ENCODE results near the gene TCHHL1. TPM values are rescaled to one million over a fixed set of nuclear protein-coding genes. Genes with fewer than 3 reads are reported as not detected.

The TCHHL1 gene
- total and polyA plus RNA-seq, 10 of the 15 experiments (the other 5 are each of a cell fraction or from before 2014, with no cell fraction given) = not detected

DNA sequence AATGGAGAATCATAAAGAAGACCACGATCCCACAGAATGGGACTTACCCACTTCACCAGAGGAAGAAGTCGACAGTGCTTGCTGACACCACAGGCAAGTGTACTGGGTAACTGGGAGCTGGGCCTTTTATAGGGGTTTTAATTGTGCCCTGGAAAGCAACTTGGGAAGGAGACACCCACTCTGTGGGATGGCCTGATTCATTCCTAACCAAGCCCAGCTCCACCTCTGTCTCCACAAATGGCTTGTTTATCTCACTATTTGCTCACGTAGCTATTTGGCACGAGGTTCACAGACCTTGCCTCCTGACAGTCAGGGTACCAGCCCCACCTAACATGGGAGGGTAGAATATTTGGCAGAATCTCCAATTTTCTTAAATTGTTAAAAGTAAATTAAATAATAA, 26.5 kb upstream of the TCHHL1 start, which contains the start of gene TCHH:
TSS of gene TCHH (minus strand) at position 101 of the 400 bp plus-strand sequence. CDS start 1,364 bp downstream, outside the sequence.
- Histone ChIP-seq H3K4me2 (ENCODE audit: control insufficient read depth, insufficient read depth) (no peak within 1 kb of the TSS), H4K20me1 (ENCODE audit: control insufficient read depth, insufficient read depth) (no peaks in the 10 kb centered on the region; the same call in 1 of the 2 replicates), H3K9ac (ENCODE audit: control insufficient read depth, insufficient read depth, low read length) (no peak within 1 kb of the TSS), H3K4me3 (no peak within 1 kb of the TSS), H3K27ac (ENCODE audit: control insufficient read depth, insufficient read depth) (no peak within 1 kb of the TSS), H3K9me3 (replicated peaks; ENCODE audit: control insufficient read depth, insufficient read depth, low read length) (no peaks in the 10 kb centered on the region; the same call in 2 of the 3 replicates), H3K27me3 (replicated peaks in 1 of 2; ENCODE audit: control insufficient read depth in 2 of 2, insufficient read depth in 2 of 2, low read length in 1 of 2) (peaks cover 11 to 31% of the 10 kb centered on the region in 2 experiments), H3K4me1 (ENCODE audit: control insufficient read depth, insufficient read depth, low read length) (peaks cover 5% of the 10 kb centered on the region), H3K36me3 (ENCODE audit: control insufficient read depth in 2 of 2, insufficient read depth in 2 of 2, low read length in 1 of 2) (no peaks in the 10 kb centered on the region), H2AFZ (ENCODE audit: control insufficient read depth, low read depth, low read length) (no peak within 1 kb of the TSS), H3K79me2 (ENCODE audit: control insufficient read depth, insufficient read depth, low read length) (no peaks in the 10 kb centered on the region)
- ChIA-PET RAD21 (ENCODE audit: unreplicated experiment) (no interaction called here), CTCF (no interaction called here), POLR2A (no interaction called here), SMC1A (ENCODE audit: uncharacterized antibody, unreplicated experiment) (no interaction called here)
- BruUV-seq (replicated peaks) = no TSS peak
- DNase-seq (ENCODE audit: low read depth, low spot score) (no peak), FAIRE-seq (no peak), ATAC-seq (no peak)
- intact Hi-C loops (cut with micrococcal nuclease; ENCODE audit: unreplicated experiment) (no loop called here), in situ Hi-C loops (cut with MboI) (no loop called here)
- 13% methylated on average over 4 of the region's 4 CpGs for WGBS (ENCODE audit: insufficient coverage, insufficient replicate concordance, low lambda C conversion rate, missing lambda C conversion rate)
- TF ChIP-seq PML (IDR thresholded peaks at IDR 0.05; ENCODE audit: low read length) (no peak), CREM (IDR thresholded peaks at IDR 0.05; ENCODE audit: low read depth) (no peak), JUNB (IDR thresholded peaks at IDR 0.05) (no peak), MEF2A (IDR thresholded peaks at IDR 0.05; ENCODE audit: insufficient read depth, low read depth, low read length) (no peak), FOXM1 (IDR thresholded peaks at IDR 0.05; ENCODE audit: low read depth, low read length) (no peak), SMARCA5 (IDR thresholded peaks at IDR 0.05) (no peak), FOS (IDR thresholded peaks at IDR 0.05; ENCODE audit: borderline replicate concordance, extremely low read depth, insufficient read length) (no peak), IKZF1 (conservative IDR thresholded peaks at IDR 0.05) (no peak), PAX5 (IDR thresholded peaks at IDR 0.05; ENCODE audit: borderline replicate concordance, low read depth, low read length) (no peak), NFIC (IDR thresholded peaks at IDR 0.05; ENCODE audit: low read depth, low read length) (no peak), SUPT20H (IDR thresholded peaks at IDR 0.05; ENCODE audit: borderline replicate concordance, control insufficient read depth, low read depth, low read length) (no peak), SUZ12 (IDR thresholded peaks at IDR 0.05; ENCODE audit: unreplicated experiment) (no peak), EP300 (IDR thresholded peaks at IDR 0.05; ENCODE audit: borderline replicate concordance in 1 of 2, control insufficient read depth in 1 of 2, low read depth in 2 of 2, low read length in 2 of 2) (no peak), EZH2 (IDR thresholded peaks at IDR 0.05; ENCODE audit: borderline replicate concordance, control insufficient read depth, low read depth, low read length) (no peak)
- TF ChIP-seq, protein P1, sequence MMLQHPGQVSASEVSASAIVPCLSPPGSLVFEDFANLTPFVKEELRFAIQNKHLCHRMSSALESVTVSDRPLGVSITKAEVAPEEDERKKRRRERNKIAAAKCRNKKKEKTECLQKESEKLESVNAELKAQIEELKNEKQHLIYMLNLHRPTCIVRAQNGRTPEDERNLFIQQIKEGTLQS (IDR thresholded peaks at IDR 0.05; ENCODE audit: borderline replicate concordance, extremely low read depth, low read depth, low read length) = no peak
- TF ChIP-seq, protein P2, sequence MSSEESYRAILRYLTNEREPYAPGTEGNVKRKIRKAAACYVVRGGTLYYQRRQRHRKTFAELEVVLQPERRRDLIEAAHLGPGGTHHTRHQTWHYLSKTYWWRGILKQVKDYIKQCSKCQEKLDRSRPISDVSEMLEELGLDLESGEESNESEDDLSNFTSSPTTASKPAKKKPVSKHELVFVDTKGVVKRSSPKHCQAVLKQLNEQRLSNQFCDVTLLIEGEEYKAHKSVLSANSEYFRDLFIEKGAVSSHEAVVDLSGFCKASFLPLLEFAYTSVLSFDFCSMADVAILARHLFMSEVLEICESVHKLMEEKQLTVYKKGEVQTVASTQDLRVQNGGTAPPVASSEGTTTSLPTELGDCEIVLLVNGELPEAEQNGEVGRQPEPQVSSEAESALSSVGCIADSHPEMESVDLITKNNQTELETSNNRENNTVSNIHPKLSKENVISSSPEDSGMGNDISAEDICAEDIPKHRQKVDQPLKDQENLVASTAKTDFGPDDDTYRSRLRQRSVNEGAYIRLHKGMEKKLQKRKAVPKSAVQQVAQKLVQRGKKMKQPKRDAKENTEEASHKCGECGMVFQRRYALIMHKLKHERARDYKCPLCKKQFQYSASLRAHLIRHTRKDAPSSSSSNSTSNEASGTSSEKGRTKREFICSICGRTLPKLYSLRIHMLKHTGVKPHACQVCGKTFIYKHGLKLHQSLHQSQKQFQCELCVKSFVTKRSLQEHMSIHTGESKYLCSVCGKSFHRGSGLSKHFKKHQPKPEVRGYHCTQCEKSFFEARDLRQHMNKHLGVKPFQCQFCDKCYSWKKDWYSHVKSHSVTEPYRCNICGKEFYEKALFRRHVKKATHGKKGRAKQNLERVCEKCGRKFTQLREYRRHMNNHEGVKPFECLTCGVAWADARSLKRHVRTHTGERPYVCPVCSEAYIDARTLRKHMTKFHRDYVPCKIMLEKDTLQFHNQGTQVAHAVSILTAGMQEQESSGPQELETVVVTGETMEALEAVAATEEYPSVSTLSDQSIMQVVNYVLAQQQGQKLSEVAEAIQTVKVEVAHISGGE (CRISPR knock-in tag; IDR thresholded peaks at IDR 0.05) = no peak
